ENCODE measurements around the gene RGS17.

RGS17 gene

Small RNA genes lying within 50 kb of the gene (small RNA-seq; reads per million reads assigned to genes)
- gene AL080276.1 (0 reads per million in 2 experiments), gene RNA5SP224 (0 reads per million in 2 experiments)

Measured in SK-N-DZ (cell line).